Left lung (tissue), 10 donors: ENCODE measurements around the gene ADAMTS6. TPM values are rescaled to one million over a fixed set of nuclear protein-coding genes. Genes with fewer than 3 reads are reported as not detected.

Experiments used
- ATAC-seq: fragments of 200-7000 bp; cut with Tn5 transposase; one replicate; pipeline ENCODE4 v1.9.1; 2020; ENCODE audit warnings: moderate library complexity
- DNase-seq, 4 donors: peaks; one replicate each; pipeline ENCODE4 v3.0.0-alpha.2; 2013 to 2020
- H3K27ac ChIP-seq, 2 donors: fragments of 200-600 bp; sonication (generic) in 1 of 2; one replicate each; pipeline versions ENCODE4 v1.5.0 to v1.8.0; 2020 to 2021
- H3K27me3 ChIP-seq, 2 donors: fragments of 200-600 bp; sonication (generic) in 1 of 2; one replicate each; pipeline versions ENCODE4 v1.5.0 to v1.8.0; 2020 to 2021
- H3K36me3 ChIP-seq, 2 donors: fragments of 200-600 bp; sonication (generic) in 1 of 2; one replicate each; pipeline versions ENCODE4 v1.5.0 to v1.8.0; 2020 to 2021
- H3K4me1 ChIP-seq, 2 donors: fragments of 200-600 bp; one replicate each; pipeline ENCODE4 v1.8.0; 2021
- H3K4me3 ChIP-seq, 2 donors: fragments of 200-600 bp; sonication (generic) in 1 of 2; one replicate each; pipeline versions ENCODE4 v1.5.0 to v1.8.0; 2020 to 2021; ENCODE audit warnings: mild to moderate bottlenecking in 1 of 2
- H3K9me3 ChIP-seq, 2 donors: fragments of 200-600 bp; sonication (generic) in 1 of 2; one replicate each; pipeline versions ENCODE4 v1.5.0 to v1.8.0; 2020 to 2021
- CTCF ChIP-seq, 2 donors: fragments of 200-600 bp; sonication (generic) in 1 of 2; IDR thresholded peaks; one replicate each; pipeline versions ENCODE4 v1.5.0 to v1.8.0; 2021; ENCODE audit warnings: antibody characterized with exemption in 2 of 2
- intact Hi-C, 2 donors: fragments of 100-400 bp; cut with DNase I; formaldehyde crosslinking; loops; one replicate each; pipeline versions ENCODE4 v1.11.2 to v1.14.2; 2022
- polyA plus RNA-seq, 6 donors: library from polyadenylated mRNA; unstranded; fragments of 120-200 nt; gene quantifications; one replicate each; pipeline ENCODE4 v1.2.1, GENCODE V29; 2013; ENCODE audit not compliant: insufficient read length in 6 of 6
- total RNA-seq, 2 donors: library from RNA; stranded (reverse); fragmentation: NEBNext Ultra II Directional; extraction: Animal tissue kit (Norgen Biotek cat#: 25700); gene quantifications; one replicate each; pipeline ENCODE4 v1.2.1, GENCODE V29; 2021
- donor health status: DM: no; HTN: yes; CAD: no.
- donor health status: DM: no; HTN: no; CAD: no.

ADAMTS6 gene
- total and polyA plus RNA-seq, 8 donors, result 5.8 to 27.2 (median 11.2) TPM

- H3K27ac ChIP-seq, result no peak overlapping the region
Measured at GRCh38 chr5:65307088-65307487, 174.6 kb downstream of the ADAMTS6 start.

DNA sequence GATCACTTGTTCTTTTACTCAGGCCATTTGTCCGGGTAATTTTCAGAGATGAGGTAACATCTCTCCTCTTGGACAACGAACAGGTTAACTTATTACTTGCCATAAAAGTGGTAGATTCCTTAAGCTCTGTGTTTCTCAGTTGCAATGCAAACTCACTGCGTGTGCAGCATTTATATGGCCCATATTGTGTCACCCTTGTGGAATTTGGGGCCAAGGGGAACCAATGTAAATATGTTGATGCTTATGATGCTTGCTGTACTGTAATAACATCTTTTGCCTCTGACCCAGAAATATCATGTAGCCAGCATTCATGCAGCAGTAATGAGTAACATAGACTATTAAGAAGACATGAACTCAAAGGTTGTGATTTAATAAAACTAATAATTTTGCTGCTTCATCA lies 175.8 kb downstream of the ADAMTS6 start:
- no peaks in the 10 kb centered on the region for H3K36me3 ChIP-seq
- no peak overlapping the region for H3K27ac ChIP-seq
- TF ChIP-seq CTCF (IDR thresholded peaks at IDR 0.05), result no peak
- H3K4me1 ChIP-seq, result no peaks in the 10 kb centered on the region
- no peak overlapping the region for H3K4me3 ChIP-seq
- no peak for ATAC-seq
- intact Hi-C loops, result no loop called here
- no peak for DNase-seq
- H3K27me3 ChIP-seq, result no peaks in the 10 kb centered on the region
- no peaks in the 10 kb centered on the region for H3K9me3 ChIP-seq

More at GRCh38 chr5:65307088-65307487, 174.6 kb downstream of the ADAMTS6 start:
- H3K4me3 ChIP-seq, result no peak overlapping the region
- H3K27me3 ChIP-seq, result no peaks in the 10 kb centered on the region
- intact Hi-C loops, result no loop called here
- no peaks in the 10 kb centered on the region for H3K36me3 ChIP-seq
- no peaks in the 10 kb centered on the region for H3K4me1 ChIP-seq
- ATAC-seq, result no peak
- no peak for DNase-seq
- TF ChIP-seq CTCF (IDR thresholded peaks at IDR 0.05), result no peak
- no peaks in the 10 kb centered on the region for H3K9me3 ChIP-seq

DNA sequence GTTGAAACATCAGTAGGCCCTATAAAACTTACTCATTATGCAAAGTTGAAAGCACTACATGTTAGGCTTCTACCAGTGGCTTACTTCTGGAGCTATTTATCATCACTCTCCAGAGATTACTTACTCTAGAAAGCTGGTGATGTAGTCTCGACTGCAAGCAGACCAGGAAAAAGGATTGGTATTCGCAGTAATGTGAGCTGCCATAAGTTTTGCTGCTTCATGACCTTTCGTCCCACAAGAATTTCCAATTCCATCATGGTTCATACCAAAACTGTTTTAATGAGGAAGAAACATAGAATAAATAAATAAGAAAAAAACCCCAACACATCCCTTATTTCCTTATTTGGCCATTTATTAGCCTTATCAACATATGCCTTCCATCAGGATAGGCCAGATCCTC lies 181.9 kb downstream of the ADAMTS6 start:
- DNase-seq (no peak), ATAC-seq (no peak)
- Histone ChIP-seq H3K9me3 (no peaks in the 10 kb centered on the region), H3K4me1 (no peaks in the 10 kb centered on the region), H3K27ac (no peak overlapping the region), H3K4me3 (no peak overlapping the region), H3K36me3 (no peaks in the 10 kb centered on the region), H3K27me3 (no peaks in the 10 kb centered on the region)
- TF ChIP-seq CTCF (IDR thresholded peaks at IDR 0.05), result no peak
- intact Hi-C loops, result no loop called here

DNA sequence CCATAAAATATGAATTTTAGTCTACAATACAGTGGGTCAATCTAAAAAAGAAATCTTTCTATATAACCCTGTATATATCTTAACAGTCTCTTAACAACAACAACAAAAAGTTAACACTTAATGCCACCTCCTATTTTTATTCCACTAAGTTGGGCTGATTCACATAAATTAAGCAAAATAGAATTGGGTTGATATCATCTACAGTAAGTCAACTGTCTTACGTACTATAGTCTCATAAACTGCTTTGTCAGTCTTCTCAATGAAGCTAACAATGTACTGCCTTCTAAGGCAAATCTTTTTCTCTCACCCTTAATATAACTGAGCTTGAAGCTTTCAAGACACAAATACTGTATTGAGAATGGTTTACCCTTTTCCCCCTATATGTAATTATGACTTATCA lies 185.7 kb downstream of the ADAMTS6 start:
- no peaks in the 10 kb centered on the region for H3K36me3 ChIP-seq
- DNase-seq, result no peak
- intact Hi-C loops, result no loop called here
- H3K4me1 ChIP-seq, result no peaks in the 10 kb centered on the region
- no peak overlapping the region for H3K4me3 ChIP-seq
- no peak for ATAC-seq
- H3K27ac ChIP-seq, result no peak overlapping the region
- H3K27me3 ChIP-seq, result no peaks in the 10 kb centered on the region
- no peak for TF ChIP-seq CTCF (IDR thresholded peaks at IDR 0.05)
- no peaks in the 10 kb centered on the region for H3K9me3 ChIP-seq

DNA sequence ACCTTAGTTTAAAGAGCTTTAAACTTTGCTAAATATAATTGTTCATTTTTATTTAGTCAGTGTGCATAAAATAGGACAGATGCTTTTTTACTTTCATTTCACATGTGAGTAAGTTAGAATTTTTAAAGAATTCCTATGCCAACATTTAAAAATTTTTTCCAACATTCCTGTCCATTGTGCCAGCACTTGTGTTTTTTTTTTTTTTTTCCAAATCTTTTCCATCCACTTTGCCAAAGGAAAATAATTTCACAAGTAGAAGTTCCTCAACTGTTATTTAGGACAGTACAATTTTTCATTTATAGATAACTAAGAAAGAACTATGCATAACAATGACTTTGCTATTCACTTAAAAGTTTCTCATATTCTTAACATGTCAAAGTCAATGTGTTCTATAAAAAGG lies 189.5 kb downstream of the ADAMTS6 start:
- no peaks in the 10 kb centered on the region for H3K36me3 ChIP-seq
- no peak overlapping the region for H3K4me3 ChIP-seq
- no peaks in the 10 kb centered on the region for H3K4me1 ChIP-seq
- no peaks in the 10 kb centered on the region for H3K27me3 ChIP-seq
- H3K9me3 ChIP-seq, result no peaks in the 10 kb centered on the region
- H3K27ac ChIP-seq, result no peak overlapping the region
- TF ChIP-seq CTCF (IDR thresholded peaks at IDR 0.05), result no peak
- DNase-seq (no peak), ATAC-seq (no peak)
- intact Hi-C loops, result no loop called here
